Skeletal muscle tissue (tissue), 4 donors: ENCODE results near the gene FADS3. TPM values are rescaled to one million over a fixed set of nuclear protein-coding genes. Genes with fewer than 3 reads are reported as not detected.

Experiments used
- H3K27ac ChIP-seq: one replicate; pipeline ENCODE4 v1.7.0; 2013; ENCODE audit warnings: mild to moderate bottlenecking, low read depth, low read length, inconsistent platforms
- H3K27me3 ChIP-seq, 3 donors: one replicate each; pipeline ENCODE4 v1.7.0; 2013; ENCODE audit warnings: low read length in 3 of 3; ENCODE audit not compliant: control insufficient read depth in 3 of 3, insufficient read depth in 3 of 3
- H3K36me3 ChIP-seq, 3 donors: one replicate each; pipeline ENCODE4 v1.7.0; 2013; ENCODE audit warnings: low read length in 3 of 3; ENCODE audit not compliant: control insufficient read depth in 3 of 3, insufficient read depth in 3 of 3
- H3K4me1 ChIP-seq, 3 donors: one replicate each; pipeline ENCODE4 v1.7.0; 2013; ENCODE audit warnings: low read length in 3 of 3, mild to moderate bottlenecking in 3 of 3; ENCODE audit not compliant: control insufficient read depth in 3 of 3, insufficient read depth in 3 of 3
- H3K4me3 ChIP-seq, 3 donors: one replicate each; pipeline ENCODE4 v1.7.0; 2013; ENCODE audit warnings: low read length in 3 of 3
- H3K9ac ChIP-seq, 3 donors: one replicate each; pipeline ENCODE4 v1.7.0; 2013; ENCODE audit warnings: low read length in 3 of 3, mild to moderate bottlenecking in 3 of 3, moderate library complexity in 2 of 3, low read depth in 1 of 3
- H3K9me3 ChIP-seq, 3 donors: one replicate each; pipeline ENCODE4 v1.7.0; 2013; ENCODE audit warnings: low read length in 3 of 3; ENCODE audit not compliant: control insufficient read depth in 3 of 3
- total RNA-seq: library from RNA; depleted of rRNA; stranded (reverse); fragments of >200 nt; gene quantifications from one replicate; pipeline ENCODE4 v1.2.3, GENCODE V29; 2014
- donor health status: Osteomylitis.

Gene FADS3
- total RNA-seq, 1 donor from 2014 or later = 43.3 TPM

- no peak overlapping the region for H3K4me3 ChIP-seq
- H3K9me3 ChIP-seq = no peaks in the 10 kb centered on the region
- H3K27me3 ChIP-seq = peaks cover 0 to 3% (median 0%) of the 10 kb centered on the region in 3 donors
- H3K27ac ChIP-seq = no peak overlapping the region
- no peak overlapping the region for H3K9ac ChIP-seq
- peaks cover 0 to 9% (median 0%) of the 10 kb centered on the region in 3 donors for H3K36me3 ChIP-seq
- peaks cover 21 to 34% (median 28%) of the 10 kb centered on the region in 3 donors for H3K4me1 ChIP-seq
Measured at GRCh38 chr11:61872935-61873565, 18.3 kb downstream of the FADS3 start.

- Histone ChIP-seq H3K4me3 (peak overlapping the region in 2 of 3 donors; percentile 49 to 60), H3K9ac (peak overlapping the region; percentile 22 to 45 (median 38)), H3K4me1 (peaks cover 21 to 34% (median 28%) of the 10 kb centered on the region in 3 donors), H3K36me3 (peaks cover 0 to 4% (median 0%) of the 10 kb centered on the region in 3 donors), H3K27me3 (peaks cover 0 to 3% (median 0%) of the 10 kb centered on the region in 3 donors), H3K27ac (peak overlapping the region; percentile 64), H3K9me3 (no peaks in the 10 kb centered on the region)
Measured at GRCh38 chr11:61871158-61871597, 20.2 kb downstream of the FADS3 start.

- peaks cover 21 to 34% (median 28%) of the 10 kb centered on the region in 3 donors for H3K4me1 ChIP-seq
- H3K4me3 ChIP-seq = no peak overlapping the region
Measured at GRCh38 chr11:61870541-61871031, 20.8 kb downstream of the FADS3 start.

GRCh38 chr11:61869708-61870451 lies 21.5 kb downstream of the FADS3 start:
- Histone ChIP-seq H3K36me3 (no peaks in the 10 kb centered on the region), H3K4me3 (no peak overlapping the region), H3K4me1 (peaks cover 21 to 32% (median 26%) of the 10 kb centered on the region in 3 donors), H3K27ac (no peak overlapping the region), H3K9me3 (no peaks in the 10 kb centered on the region), H3K9ac (peak overlapping the region in 1 of 3 donors; percentile 33), H3K27me3 (peaks cover 0 to 3% (median 0%) of the 10 kb centered on the region in 3 donors)

More at GRCh38 chr11:61870541-61871031, 20.8 kb downstream of the FADS3 start:
- Histone ChIP-seq H3K36me3 (peaks cover 0 to 2% (median 0%) of the 10 kb centered on the region in 3 donors), H3K27ac (peak overlapping the region; percentile 64), H3K27me3 (peaks cover 0 to 3% (median 0%) of the 10 kb centered on the region in 3 donors), H3K9me3 (no peaks in the 10 kb centered on the region), H3K9ac (peak overlapping the region; percentile 22 to 45 (median 38))

- Histone ChIP-seq H3K4me1 (peaks cover 19 to 27% (median 22%) of the 10 kb centered on the region in 3 donors), H3K36me3 (no peaks in the 10 kb centered on the region), H3K27me3 (peaks cover 0 to 3% (median 0%) of the 10 kb centered on the region in 3 donors), H3K9ac (no peak overlapping the region), H3K4me3 (no peak overlapping the region), H3K9me3 (no peaks in the 10 kb centered on the region), H3K27ac (no peak overlapping the region)
Measured at GRCh38 chr11:61869429-61869707, 22.0 kb downstream of the FADS3 start.

- Histone ChIP-seq H3K27ac (no peak overlapping the region), H3K9ac (no peak overlapping the region), H3K9me3 (no peaks in the 10 kb centered on the region), H3K27me3 (peaks cover 0 to 3% (median 0%) of the 10 kb centered on the region in 3 donors), H3K36me3 (peaks cover 0 to 2% (median 0%) of the 10 kb centered on the region in 3 donors), H3K4me1 (peaks cover 16 to 21% (median 18%) of the 10 kb centered on the region in 3 donors), H3K4me3 (no peak overlapping the region)
Measured at GRCh38 chr11:61868571-61869428, 22.5 kb downstream of the FADS3 start.

- Histone ChIP-seq H3K9ac (no peak overlapping the region), H3K9me3 (no peaks in the 10 kb centered on the region), H3K36me3 (peaks cover 0 to 7% (median 0%) of the 10 kb centered on the region in 3 donors), H3K4me3 (no peak overlapping the region), H3K27me3 (peaks cover 0 to 3% (median 0%) of the 10 kb centered on the region in 3 donors), H3K27ac (no peak overlapping the region), H3K4me1 (peaks cover 16 to 23% (median 18%) of the 10 kb centered on the region in 3 donors)
Measured at GRCh38 chr11:61866958-61867343, 24.4 kb downstream of the FADS3 start.

GRCh38 chr11:61866231-61866957 lies 25.0 kb downstream of the FADS3 start:
- peaks cover 0 to 7% (median 0%) of the 10 kb centered on the region in 3 donors for H3K36me3 ChIP-seq
- H3K9me3 ChIP-seq = no peaks in the 10 kb centered on the region
- no peak overlapping the region for H3K9ac ChIP-seq
- H3K4me1 ChIP-seq = peaks cover 19 to 27% (median 20%) of the 10 kb centered on the region in 3 donors
- H3K27me3 ChIP-seq = peaks cover 0 to 3% (median 0%) of the 10 kb centered on the region in 3 donors
- H3K4me3 ChIP-seq = no peak overlapping the region
- no peak overlapping the region for H3K27ac ChIP-seq
